ENCODE measurements around the gene SCNN1B. TPM values are rescaled to one million over a fixed set of nuclear protein-coding genes. Genes with fewer than 3 reads are reported as not detected.

SCNN1B gene
- total RNA-seq, 1 donor from 2014 or later = 0.79 TPM

DNA sequence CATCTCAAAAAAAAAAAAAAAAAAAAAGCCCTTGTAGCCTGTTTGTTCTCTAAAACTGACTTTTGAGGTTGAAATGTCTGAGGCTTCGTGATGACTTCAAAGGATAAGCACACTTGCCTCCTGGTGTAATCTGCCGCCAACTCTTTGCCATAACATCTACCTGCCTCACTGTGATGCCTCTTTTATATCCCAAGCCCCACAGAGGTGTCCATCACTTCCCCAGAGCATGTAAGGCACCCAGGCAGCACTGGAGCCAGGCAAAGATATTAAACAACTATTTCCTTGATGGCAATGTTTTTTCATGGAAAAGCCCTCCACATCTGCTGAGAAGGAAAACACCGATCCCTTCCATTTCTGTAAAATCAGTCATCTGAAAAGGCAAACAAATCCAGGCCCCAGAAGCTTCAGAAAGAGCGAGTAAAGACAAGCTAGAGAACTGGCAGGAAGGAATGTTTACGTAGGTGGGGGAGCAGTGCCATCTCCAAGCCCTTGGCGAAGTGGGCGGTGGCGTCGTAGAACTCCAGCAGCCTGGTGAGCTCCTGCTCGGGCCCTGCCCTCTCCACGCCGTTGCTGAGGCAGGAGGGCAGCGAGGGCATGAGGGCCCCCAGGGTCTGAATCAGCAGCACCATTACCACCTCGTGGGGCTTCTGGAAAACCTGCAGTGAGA lies 122.3 kb downstream of the SCNN1B start:
- Histone ChIP-seq H3K36me3 (ENCODE audit: control insufficient read depth, insufficient read depth, low read length) (no peaks in the 10 kb centered on the region), H3K4me3 (ENCODE audit: low read depth, low read length) (no peak overlapping the region), H3K27me3 (ENCODE audit: control insufficient read depth, insufficient read depth, low read length) (no peaks in the 10 kb centered on the region)
- FAIRE-seq (no peak), DNase-seq (ENCODE audit: low read depth) (peak; percentile 93)
- TF ChIP-seq CTCF (IDR thresholded peaks at IDR 0.05; ENCODE audit: insufficient read depth, low read length, severe bottlenecking) = no peak

- H3K36me3 ChIP-seq (ENCODE audit: control insufficient read depth, insufficient read depth, low read length) = peaks cover 5% of the 10 kb centered on the region
- TF ChIP-seq CTCF (IDR thresholded peaks at IDR 0.05; ENCODE audit: insufficient read depth, low read length, severe bottlenecking) = no peak
- H3K27me3 ChIP-seq (ENCODE audit: control insufficient read depth, insufficient read depth, low read length) = no peaks in the 10 kb centered on the region
- H3K4me3 ChIP-seq (ENCODE audit: low read depth, low read length) = no peak overlapping the region
- peak; percentile 68 for DNase-seq (ENCODE audit: low read depth)
- FAIRE-seq = no peak
Measured at GRCh38 chr16:23428351-23428750, 126.2 kb downstream of the SCNN1B start.

Other genes with a start within 250 kb of the SCNN1B start
- gene USP31, start 152.8 kb upstream of the SCNN1B start, total RNA-seq = 12.3 and 13.4 TPM in 2 replicates
- gene SCNN1G, start 119.6 kb upstream of the SCNN1B start, total RNA-seq = 0.38 TPM in 1 of 2 replicates, not detected in the other
- 7.1 and 9.7 TPM in 2 replicates for gene COG7, start 150.9 kb downstream of the SCNN1B start, total RNA-seq
- 12.4 and 15.1 TPM in 2 replicates for gene GGA2, start 208.2 kb downstream of the SCNN1B start, total RNA-seq

Data from bronchial epithelial cell (primary cell).